CD4-positive, alpha-beta T cell treated with Interleukin-2 at 100 ng/mL for 4 hours (primary cell): Measurements from ENCODE around the gene TOP2A.
"Not testable (repeated sequence)": the region's sequence is repeated elsewhere in the genome, so short reads cannot be mapped to it uniquely, and the experiment has no call there.

Experiments used
- DNase-seq: peaks from one replicate; pipeline ENCODE4 v3.0.0-alpha.2; 2020; ENCODE audit warnings: low spot score

Gene TOP2A

GRCh38 chr17:40430272-40431230, 12.9 kb upstream of the TOP2A start:
- no peak for DNase-seq

- peak; percentile 41 for DNase-seq
Measured at GRCh38 chr17:40427002-40427491, 9.4 kb upstream of the TOP2A start.

- DNase-seq: no peak
Measured at GRCh38 chr17:40425741-40426140, 8.0 kb upstream of the TOP2A start.

- DNase-seq: no peak
Measured at GRCh38 chr17:40422990-40423633, 5.4 kb upstream of the TOP2A start.

- no peak for DNase-seq
Measured at GRCh38 chr17:40419559-40420331, 2.0 kb upstream of the TOP2A start.

GRCh38 chr17:40418428-40418706, 671 bp upstream of the TOP2A start:
- DNase-seq: no peak

GRCh38 chr17:40417258-40417608, 463 bp downstream of the TOP2A start:
- DNase-seq: no peak

- no peak for DNase-seq
Measured at GRCh38 chr17:40416671-40417070, 1.0 kb downstream of the TOP2A start.

GRCh38 chr17:40415390-40415789, 2.3 kb downstream of the TOP2A start:
- peak; percentile 67 for DNase-seq

- DNase-seq: not testable (repeated sequence)
Measured at GRCh38 chr17:40414312-40414711, 3.4 kb downstream of the TOP2A start.

GRCh38 chr17:40412880-40413279, 4.8 kb downstream of the TOP2A start:
- DNase-seq: no peak

GRCh38 chr17:40411821-40412220, 5.9 kb downstream of the TOP2A start:
- no peak for DNase-seq

- no peak for DNase-seq
Measured at GRCh38 chr17:40410082-40410481, 7.6 kb downstream of the TOP2A start.

GRCh38 chr17:40409540-40409939, 8.2 kb downstream of the TOP2A start:
- DNase-seq: not testable (repeated sequence)

GRCh38 chr17:40407460-40407859, 10.2 kb downstream of the TOP2A start:
- no peak for DNase-seq

GRCh38 chr17:40404003-40404402, 13.7 kb downstream of the TOP2A start:
- no peak for DNase-seq

GRCh38 chr17:40402668-40403067, 15.0 kb downstream of the TOP2A start:
- DNase-seq: peak; percentile 13

- DNase-seq: peak; percentile 49
Measured at GRCh38 chr17:40399185-40399584, 18.5 kb downstream of the TOP2A start.

- not testable (repeated sequence) for DNase-seq
Measured at GRCh38 chr17:40386555-40386954, 31.1 kb downstream of the TOP2A start.

- no peak for DNase-seq
Measured at GRCh38 chr17:40382251-40382650, 35.4 kb downstream of the TOP2A start.

- no peak for DNase-seq
Measured at GRCh38 chr17:40378966-40379365, 38.7 kb downstream of the TOP2A start.

- no peak for DNase-seq
Measured at GRCh38 chr17:40377832-40378231, 39.9 kb downstream of the TOP2A start.

GRCh38 chr17:40376541-40376940, 41.2 kb downstream of the TOP2A start:
- not testable (repeated sequence) for DNase-seq
